Stimulated activated CD8-positive, alpha-beta memory T cell treated with anti-CD3 and anti-CD28 coated beads, Interleukin-7, amount 100 ng/mL, for 4 hours (primary cell): Measurements from ENCODE around the gene ZNF28.
"Not testable (repeated sequence)": the region's sequence is repeated elsewhere in the genome, so short reads cannot be mapped to it uniquely, and the experiment has no call there.

ENCODE experiments used
- DNase-seq, 2 donors: peaks; one replicate each; pipeline ENCODE4 v3.0.0-alpha.2; 2020; ENCODE audit warnings: low read depth in 2 of 2

The ZNF28 gene

GRCh38 chr19:52778811-52779210 is 42.6 kb downstream of the ZNF28 start:
- peak; percentile 29 to 53 for DNase-seq

GRCh38 chr19:52756447-52756846 is 65.0 kb downstream of the ZNF28 start:
- DNase-seq = not testable (repeated sequence)

- no peak for DNase-seq
Observed at GRCh38 chr19:52749780-52750179, 71.7 kb downstream of the ZNF28 start.

GRCh38 chr19:52748336-52748950 is 73.0 kb downstream of the ZNF28 start:
- no peak for DNase-seq
